Measurements from ENCODE around the gene TASL.

GRCh38 chrX:30597216-30598012 is 19.8 kb upstream of the TASL start:
- TF ChIP-seq ZNF212 (CRISPR knock-in tag; IDR thresholded peaks at IDR 0.05) (no peak), XRCC4 (IDR thresholded peaks at IDR 0.05; ENCODE audit: extremely low read depth, insufficient read depth, insufficient read length) (no peak), CBFB (CRISPR knock-in tag; IDR thresholded peaks at IDR 0.05) (no peak), PHF20 (IDR thresholded peaks at IDR 0.05; ENCODE audit: partially characterized antibody) (no peak), ILF3 (IDR thresholded peaks at IDR 0.05; ENCODE audit: borderline replicate concordance) (no peak), BRD4 (IDR thresholded peaks at IDR 0.05) (no peak), NFXL1 (CRISPR knock-in tag; IDR thresholded peaks at IDR 0.05) (no peak), BACH1 (tag; IDR thresholded peaks at IDR 0.05) (no peak), E2F8 (IDR thresholded peaks at IDR 0.05; ENCODE audit: low read depth, partially characterized antibody) (no peak), MCM7 (IDR thresholded peaks at IDR 0.05) (no peak)

Data from K562 (cell line).